Smooth muscle cell (in vitro differentiated cells): ENCODE measurements around the gene PCCB. TPM values are rescaled to one million over a fixed set of nuclear protein-coding genes. Genes with fewer than 3 reads are reported as not detected.

Experiments
- DNase-seq: peaks from one replicate; lab custom pipeline; 2025; ENCODE audit not compliant: unreplicated experiment; lab: John Stamatoyannopoulos, UW
- H2AFZ ChIP-seq: fragments of 200-600 bp; sonication (generic); 2 replicates; pipeline ENCODE4 v1.6.0; 2016; ENCODE audit warnings: antibody characterized with exemption, low read depth, mild to moderate bottlenecking
- H3F3A ChIP-seq: fragments of 200-600 bp; sonication (generic); 2 replicates; pipeline ENCODE4 v1.6.0; 2017; ENCODE audit warnings: antibody characterized with exemption, low read depth
- H3K27ac ChIP-seq: fragments of 200-600 bp; sonication (generic); 2 replicates; pipeline ENCODE4 v1.5.1; 2016; ENCODE audit warnings: low read depth, mild to moderate bottlenecking
- H3K27me3 ChIP-seq: fragments of 200-600 bp; sonication (generic); 2 replicates; pipeline ENCODE4 v1.6.1; 2016; ENCODE audit warnings: low read depth, mild to moderate bottlenecking
- H3K36me3 ChIP-seq: fragments of 200-600 bp; sonication (generic); 2 replicates; pipeline ENCODE4 v1.5.1; 2016; ENCODE audit warnings: low read depth
- H3K4me1 ChIP-seq: fragments of 200-600 bp; sonication (generic); 2 replicates; pipeline ENCODE4 v1.5.1; 2016; ENCODE audit warnings: low read depth
- H3K4me2 ChIP-seq: fragments of 200-600 bp; sonication (generic); 2 replicates; pipeline ENCODE4 v1.6.0; 2016; ENCODE audit warnings: mild to moderate bottlenecking
- H3K4me3 ChIP-seq: fragments of 200-600 bp; sonication (generic); 2 replicates; pipeline ENCODE4 v1.5.1; 2016; ENCODE audit warnings: mild to moderate bottlenecking
- H3K79me2 ChIP-seq: fragments of 200-600 bp; sonication (generic); 2 replicates; pipeline ENCODE4 v1.6.0; 2016; ENCODE audit warnings: low read depth, mild to moderate bottlenecking
- H3K9ac ChIP-seq: fragments of 200-600 bp; sonication (generic); 2 replicates; pipeline ENCODE4 v1.6.0; 2016; ENCODE audit warnings: low read depth
- H3K9me3 ChIP-seq: fragments of 200-600 bp; sonication (generic); replicated peaks from 2 replicates; pipeline ENCODE4 v1.5.1; 2016; ENCODE audit warnings: low read depth
- H4K20me1 ChIP-seq: fragments of 200-600 bp; sonication (generic); 2 replicates; pipeline ENCODE4 v1.6.0; 2016; ENCODE audit warnings: low read depth
- WGBS: methylation state at CpG from one replicate; pipeline ENCODE4 v1.1.7; 2016; ENCODE audit warnings: low lambda C conversion rate; 5-methylcytosine and 5-hydroxymethylcytosine counted together
- polyA plus RNA-seq: library from polyadenylated mRNA; unstranded; fragments of >200 nt; fragmentation: Nextera tagmentation; extraction: Ambion mirVana; gene quantifications from 2 replicates; pipeline ENCODE4 v1.2.1, GENCODE V29; 2016
- total RNA-seq: library from RNA; depleted of rRNA; stranded (reverse); fragments of >200 nt; gene quantifications from 2 replicates; pipeline ENCODE4 v1.2.3, GENCODE V29; 2014
- TF ChIP-seq, protein P1 (sequence below): fragments of 200-600 bp; sonication (generic); IDR thresholded peaks from 2 replicates; pipeline ENCODE4 v1.5.1; 2017; ENCODE audit warnings: borderline replicate concordance, mild to moderate bottlenecking, antibody characterized with exemption; ENCODE audit not compliant: insufficient read depth, poor library complexity, severe bottlenecking

Gene PCCB
- total and polyA plus RNA-seq, 2 experiments from 2014 or later = 17.6 to 27.7 TPM

DNA sequence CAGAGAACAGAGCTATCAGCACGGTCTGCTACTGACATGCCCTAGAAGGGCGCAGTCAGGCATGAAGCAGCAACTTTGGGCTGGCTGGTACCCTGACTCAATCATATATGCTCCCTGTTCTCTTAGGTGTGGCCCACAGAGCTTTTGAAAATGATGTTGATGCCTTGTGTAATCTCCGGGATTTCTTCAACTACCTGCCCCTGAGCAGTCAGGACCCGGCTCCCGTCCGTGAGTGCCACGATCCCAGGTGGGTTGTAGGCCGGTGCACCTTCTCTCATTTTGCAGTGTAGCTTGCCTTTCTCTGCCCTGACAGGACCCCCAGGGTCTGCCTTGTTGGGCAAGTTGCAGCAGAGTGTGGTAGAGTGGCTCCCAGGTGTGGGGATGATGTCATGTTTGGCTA is 47.7 kb downstream of the PCCB start:
- Histone ChIP-seq H3K9ac (no peak overlapping the region), H4K20me1 (no peaks in the 10 kb centered on the region), H3K9me3 (no peaks in the 10 kb centered on the region), H2AFZ (no peak overlapping the region), H3K4me2 (no peak overlapping the region), H3K36me3 (no peaks in the 10 kb centered on the region), H3K79me2 (no peaks in the 10 kb centered on the region), H3K27ac (no peak overlapping the region), H3F3A (no peaks in the 10 kb centered on the region), H3K4me1 (no peaks in the 10 kb centered on the region), H3K4me3 (no peak overlapping the region), H3K27me3 (no peaks in the 10 kb centered on the region)
- 95% methylated on average over 8 of the region's 8 CpGs for WGBS
- TF ChIP-seq, protein P1, sequence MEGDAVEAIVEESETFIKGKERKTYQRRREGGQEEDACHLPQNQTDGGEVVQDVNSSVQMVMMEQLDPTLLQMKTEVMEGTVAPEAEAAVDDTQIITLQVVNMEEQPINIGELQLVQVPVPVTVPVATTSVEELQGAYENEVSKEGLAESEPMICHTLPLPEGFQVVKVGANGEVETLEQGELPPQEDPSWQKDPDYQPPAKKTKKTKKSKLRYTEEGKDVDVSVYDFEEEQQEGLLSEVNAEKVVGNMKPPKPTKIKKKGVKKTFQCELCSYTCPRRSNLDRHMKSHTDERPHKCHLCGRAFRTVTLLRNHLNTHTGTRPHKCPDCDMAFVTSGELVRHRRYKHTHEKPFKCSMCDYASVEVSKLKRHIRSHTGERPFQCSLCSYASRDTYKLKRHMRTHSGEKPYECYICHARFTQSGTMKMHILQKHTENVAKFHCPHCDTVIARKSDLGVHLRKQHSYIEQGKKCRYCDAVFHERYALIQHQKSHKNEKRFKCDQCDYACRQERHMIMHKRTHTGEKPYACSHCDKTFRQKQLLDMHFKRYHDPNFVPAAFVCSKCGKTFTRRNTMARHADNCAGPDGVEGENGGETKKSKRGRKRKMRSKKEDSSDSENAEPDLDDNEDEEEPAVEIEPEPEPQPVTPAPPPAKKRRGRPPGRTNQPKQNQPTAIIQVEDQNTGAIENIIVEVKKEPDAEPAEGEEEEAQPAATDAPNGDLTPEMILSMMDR = no peak
- no peak for DNase-seq

DNA sequence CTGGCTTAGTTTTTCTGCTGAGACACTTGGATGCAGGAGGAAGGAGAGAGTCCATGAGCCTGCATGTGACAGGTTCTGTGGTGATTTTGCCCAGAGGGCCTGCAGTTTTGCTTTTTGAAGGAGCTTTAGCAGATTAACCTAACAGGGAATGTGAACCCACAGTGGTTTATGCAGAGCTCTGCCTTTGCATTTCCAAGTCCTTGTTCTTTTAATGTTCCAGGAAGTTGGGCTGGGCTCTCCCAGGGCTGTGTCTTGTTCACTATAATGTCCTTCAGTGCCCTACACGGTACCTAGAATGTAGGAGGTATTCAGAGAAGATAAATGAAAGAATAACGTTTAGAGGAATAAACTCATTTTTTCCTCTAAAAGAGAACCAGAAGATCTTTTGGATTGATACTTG is 50.3 kb downstream of the PCCB start:
- Histone ChIP-seq H3K9ac (no peak overlapping the region), H3K4me1 (no peaks in the 10 kb centered on the region), H3K9me3 (no peaks in the 10 kb centered on the region), H2AFZ (no peak overlapping the region), H3K4me2 (no peak overlapping the region), H4K20me1 (no peaks in the 10 kb centered on the region), H3K36me3 (no peaks in the 10 kb centered on the region), H3K79me2 (no peaks in the 10 kb centered on the region), H3K27me3 (no peaks in the 10 kb centered on the region), H3F3A (no peaks in the 10 kb centered on the region), H3K27ac (no peak overlapping the region), H3K4me3 (no peak overlapping the region)
- TF ChIP-seq, protein P1 = no peak
- WGBS = 97% methylated on average over 2 of the region's 2 CpGs
- DNase-seq = no peak

DNA sequence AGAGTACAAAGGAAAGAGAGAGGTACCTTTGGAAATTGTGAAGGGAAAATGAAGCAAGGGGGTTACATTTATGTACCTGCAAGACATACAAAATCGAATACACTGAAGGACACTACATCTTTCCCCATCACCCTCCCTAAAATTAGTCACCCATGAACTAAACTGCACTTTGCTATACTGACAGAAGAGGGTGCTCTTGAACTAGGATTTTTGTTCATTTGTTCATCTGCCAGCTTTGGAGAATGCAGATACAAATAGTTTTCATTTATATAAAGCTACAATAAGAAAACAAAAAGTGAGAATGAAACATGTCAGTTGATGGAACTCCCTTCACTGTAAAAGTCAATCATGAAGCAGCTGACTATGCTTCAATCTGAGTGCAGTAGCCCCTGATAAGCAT is 55.7 kb downstream of the PCCB start:
- DNase-seq = no peak
- no peaks in the 10 kb centered on the region for H3F3A ChIP-seq
- no peaks in the 10 kb centered on the region for H3K79me2 ChIP-seq
- WGBS = 53% methylated on average over 1 of the region's 1 CpG
- TF ChIP-seq, protein P1 = no peak
- H3K4me3 ChIP-seq = no peak overlapping the region
- H3K4me1 ChIP-seq = no peaks in the 10 kb centered on the region
- no peak overlapping the region for H3K4me2 ChIP-seq
- no peak overlapping the region for H3K27ac ChIP-seq
- no peaks in the 10 kb centered on the region for H4K20me1 ChIP-seq
- no peaks in the 10 kb centered on the region for H3K27me3 ChIP-seq
- no peaks in the 10 kb centered on the region for H3K9me3 ChIP-seq
- H3K9ac ChIP-seq = no peak overlapping the region
- no peaks in the 10 kb centered on the region for H3K36me3 ChIP-seq
- no peak overlapping the region for H2AFZ ChIP-seq

- H3F3A ChIP-seq = no peaks in the 10 kb centered on the region
- no peaks in the 10 kb centered on the region for H4K20me1 ChIP-seq
- H3K9me3 ChIP-seq = no peaks in the 10 kb centered on the region
- no peaks in the 10 kb centered on the region for H3K27me3 ChIP-seq
- no peaks in the 10 kb centered on the region for H3K79me2 ChIP-seq
- no peak overlapping the region for H2AFZ ChIP-seq
- no peaks in the 10 kb centered on the region for H3K4me1 ChIP-seq
- no peak overlapping the region for H3K9ac ChIP-seq
- no peak overlapping the region for H3K4me3 ChIP-seq
- TF ChIP-seq, protein P1 = no peak
- DNase-seq = no peak
- WGBS = 94% methylated on average over 2 of the region's 2 CpGs
- H3K36me3 ChIP-seq = no peaks in the 10 kb centered on the region
- H3K27ac ChIP-seq = no peak overlapping the region
- H3K4me2 ChIP-seq = no peak overlapping the region
Observed at GRCh38 chr3:136311261-136311660, 61.1 kb downstream of the PCCB start.
